ENCODE data around the gene USP53.
A peak's percentile ranks its signal among the peaks of the same experiment; 100 is the strongest.
"Not testable (repeated sequence)": the region's sequence is repeated elsewhere in the genome, so short reads cannot be mapped to it uniquely, and the experiment has no call there.

Gene USP53

DNA sequence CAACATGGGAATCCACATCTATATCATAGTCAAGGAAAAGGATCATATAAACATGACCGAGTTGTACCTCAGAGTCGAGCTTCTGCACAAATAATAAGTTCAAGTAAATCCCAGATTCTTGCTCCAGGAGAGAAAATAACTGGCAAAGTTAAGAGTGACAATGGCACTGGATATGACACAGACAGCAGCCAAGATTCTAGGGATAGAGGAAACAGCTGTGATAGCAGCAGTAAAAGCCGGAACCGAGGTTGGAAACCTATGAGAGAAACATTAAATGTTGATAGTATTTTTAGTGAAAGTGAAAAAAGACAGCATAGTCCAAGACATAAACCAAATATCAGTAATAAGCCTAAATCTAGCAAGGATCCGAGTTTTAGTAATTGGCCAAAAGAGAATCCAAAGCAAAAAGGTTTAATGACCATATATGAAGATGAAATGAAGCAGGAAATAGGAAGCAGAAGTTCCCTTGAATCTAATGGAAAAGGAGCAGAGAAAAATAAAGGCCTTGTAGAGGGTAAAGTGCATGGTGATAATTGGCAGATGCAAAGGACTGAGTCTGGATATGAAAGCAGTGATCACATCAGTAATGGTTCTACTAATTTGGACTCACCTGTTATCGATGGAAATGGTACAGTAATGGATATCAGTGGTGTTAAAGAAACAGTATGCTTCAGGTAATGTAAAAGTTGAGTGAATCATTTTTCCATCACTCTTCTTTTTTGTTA, 59.0 kb downstream of the USP53 start:
- no peak for DNase-seq (ENCODE audit: low spot score)

GRCh38 chr4:119279541-119279940, 67.0 kb downstream of the USP53 start:
- DNase-seq (ENCODE audit: low spot score): not testable (repeated sequence)

DNA sequence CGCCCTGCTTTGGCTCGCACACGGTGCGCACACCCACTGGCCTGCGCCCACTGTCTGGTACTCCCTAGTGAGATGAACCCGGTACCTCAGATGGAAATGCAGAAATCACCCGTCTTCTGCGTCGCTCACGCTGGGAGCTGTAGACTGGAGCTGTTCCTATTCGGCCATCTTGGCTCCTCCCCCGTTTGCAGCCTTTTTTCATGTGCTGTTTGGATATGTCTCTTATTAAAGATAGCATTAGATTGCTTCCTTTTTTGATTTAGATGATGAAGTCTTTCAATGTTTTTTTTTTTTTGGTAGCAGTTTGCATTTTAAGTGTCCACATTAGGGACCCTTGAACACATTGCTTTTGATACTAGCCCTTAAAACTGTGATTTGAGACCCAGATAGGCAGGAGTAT, 67.4 kb downstream of the USP53 start:
- DNase-seq (ENCODE audit: low spot score): not testable (repeated sequence)

- DNase-seq (ENCODE audit: low spot score): no peak
Observed at GRCh38 chr4:119281393-119281792, 68.9 kb downstream of the USP53 start.

DNA sequence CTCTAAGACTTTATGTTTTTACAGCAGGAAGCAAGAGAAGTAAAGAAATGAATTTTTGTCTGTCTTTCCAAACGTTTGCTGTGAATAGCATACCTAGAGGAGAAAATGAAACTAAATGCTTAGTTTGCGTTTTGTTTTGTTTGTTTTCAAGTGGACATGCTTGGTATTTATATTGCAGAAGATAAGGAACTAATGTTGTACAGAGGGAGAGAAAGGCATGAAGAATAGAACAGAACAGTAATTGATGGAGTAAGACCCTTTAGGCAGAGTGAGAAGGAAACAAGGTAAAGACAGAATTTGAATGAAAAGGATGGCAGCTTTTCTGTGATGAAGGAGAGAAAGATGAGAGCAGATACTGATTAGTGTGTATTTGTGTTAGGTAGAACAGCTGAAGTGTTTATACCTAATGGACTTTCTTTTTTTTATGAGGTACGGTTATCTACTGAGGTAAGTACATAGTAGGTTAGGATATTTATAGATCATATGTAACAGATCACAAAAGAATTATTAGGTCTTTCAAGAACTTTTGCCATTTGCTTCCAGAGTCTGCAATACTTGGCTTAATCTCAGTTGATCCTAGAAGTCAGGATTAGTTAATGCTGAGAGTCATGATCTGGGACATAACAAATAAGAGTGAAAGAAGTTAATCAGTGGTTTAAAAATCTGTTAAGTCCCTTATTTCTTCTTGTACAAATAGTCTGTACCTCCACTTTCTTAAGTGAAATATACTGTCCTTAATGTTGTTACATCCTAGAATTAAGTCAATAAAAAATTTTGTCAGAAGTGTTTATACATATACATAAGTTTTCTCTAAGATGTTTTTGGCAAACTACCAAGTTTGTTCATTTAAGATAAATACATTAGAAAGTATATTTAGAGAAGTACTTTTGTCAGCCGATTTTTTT, 72.6 kb downstream of the USP53 start:
- DNase-seq (ENCODE audit: low spot score): no peak

DNA sequence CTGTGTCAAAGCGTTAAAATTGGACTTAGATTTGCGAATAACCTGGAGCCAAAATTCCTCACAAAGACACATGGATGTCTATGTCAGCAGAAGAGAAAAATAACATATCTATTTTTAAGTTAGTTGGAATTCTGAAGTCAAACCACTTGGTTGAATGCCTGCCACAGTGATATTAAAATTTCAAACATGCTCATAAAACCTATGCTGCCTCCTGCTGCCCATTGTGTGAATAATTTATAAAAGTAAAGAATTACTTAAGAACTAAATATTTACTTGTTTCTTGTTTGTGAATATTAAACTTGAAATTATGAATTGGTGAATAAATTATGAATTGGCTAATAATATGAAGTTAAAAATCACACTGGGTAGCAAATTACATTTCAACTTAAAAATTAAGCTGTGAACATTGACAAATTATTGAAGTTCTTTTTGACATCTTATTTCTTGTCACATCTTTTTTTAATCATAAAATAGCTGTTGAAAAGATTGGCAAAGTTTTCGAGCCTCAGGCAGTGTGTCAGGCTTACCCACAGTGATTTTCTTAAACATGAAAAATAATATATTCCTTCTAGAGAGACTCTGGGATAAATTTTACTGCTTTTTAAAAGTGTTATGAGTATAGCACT, 74.0 kb downstream of the USP53 start:
- DNase-seq (ENCODE audit: low spot score): peak; percentile 20

DNA sequence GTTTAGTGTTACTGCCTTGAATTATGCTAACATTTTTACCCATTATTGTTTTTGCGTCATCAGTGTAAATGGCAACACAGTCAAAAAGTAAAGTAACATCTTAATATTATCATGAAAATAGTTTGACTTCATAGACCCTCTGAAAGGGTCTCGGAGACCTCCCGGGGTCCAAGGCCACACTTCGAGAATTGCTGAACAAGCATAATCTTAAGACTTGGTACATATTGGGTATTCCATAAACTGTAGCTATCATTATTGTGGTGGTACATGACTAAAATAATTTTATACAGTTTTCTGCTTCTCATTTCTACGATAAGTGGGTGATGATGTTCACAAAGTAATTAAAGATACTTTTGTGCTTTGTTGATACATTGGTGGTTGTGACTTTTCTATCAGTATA, 76.8 kb downstream of the USP53 start:
- DNase-seq (ENCODE audit: low spot score): no peak

DNA sequence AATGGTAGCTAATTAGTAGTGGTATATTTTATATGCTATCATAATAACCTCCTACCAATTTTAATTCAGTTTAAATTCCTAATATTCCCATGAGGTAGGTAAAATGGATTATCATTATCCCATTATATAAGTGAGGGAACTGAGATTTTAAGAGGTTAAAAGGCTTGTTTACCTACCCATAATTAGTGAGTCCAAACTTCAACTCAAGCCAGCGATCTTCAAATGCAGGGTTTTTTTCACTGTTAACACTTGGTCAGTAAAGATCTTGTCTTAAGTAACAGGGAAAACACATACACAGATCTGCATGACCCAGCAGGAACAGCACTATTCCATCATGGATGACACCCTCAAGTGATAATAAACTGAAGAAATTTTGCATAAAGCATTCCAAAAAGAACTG, 78.1 kb downstream of the USP53 start:
- DNase-seq (ENCODE audit: low spot score): no peak

- DNase-seq (ENCODE audit: low spot score): no peak
Observed at GRCh38 chr4:119296356-119296755, 83.8 kb downstream of the USP53 start.

GRCh38 chr4:119297795-119298194, 85.3 kb downstream of the USP53 start:
- DNase-seq (ENCODE audit: low spot score): no peak

DNA sequence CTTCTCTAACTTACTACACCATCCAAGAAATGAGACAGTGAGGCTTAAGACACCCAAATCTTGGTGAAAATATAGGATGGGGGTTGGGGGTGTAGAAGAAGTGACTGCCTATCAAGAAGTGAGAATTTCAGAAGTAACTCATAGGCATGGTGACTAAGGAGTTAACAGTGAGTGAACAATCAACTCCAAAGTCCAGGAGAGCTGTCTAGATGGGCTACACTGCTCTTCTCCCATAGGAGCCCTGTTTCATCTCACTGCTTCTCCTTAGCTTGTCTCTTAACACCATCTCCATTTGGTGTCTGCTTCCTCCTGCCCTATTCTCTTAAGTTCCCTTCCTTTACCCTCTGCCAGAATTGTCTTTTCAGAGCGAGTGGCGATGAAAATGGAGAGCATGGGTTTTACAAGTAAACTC, 86.8 kb downstream of the USP53 start:
- DNase-seq (ENCODE audit: low spot score): no peak

- DNase-seq (ENCODE audit: low spot score): no peak
Observed at GRCh38 chr4:119299741-119300100, 87.2 kb downstream of the USP53 start.

DNA sequence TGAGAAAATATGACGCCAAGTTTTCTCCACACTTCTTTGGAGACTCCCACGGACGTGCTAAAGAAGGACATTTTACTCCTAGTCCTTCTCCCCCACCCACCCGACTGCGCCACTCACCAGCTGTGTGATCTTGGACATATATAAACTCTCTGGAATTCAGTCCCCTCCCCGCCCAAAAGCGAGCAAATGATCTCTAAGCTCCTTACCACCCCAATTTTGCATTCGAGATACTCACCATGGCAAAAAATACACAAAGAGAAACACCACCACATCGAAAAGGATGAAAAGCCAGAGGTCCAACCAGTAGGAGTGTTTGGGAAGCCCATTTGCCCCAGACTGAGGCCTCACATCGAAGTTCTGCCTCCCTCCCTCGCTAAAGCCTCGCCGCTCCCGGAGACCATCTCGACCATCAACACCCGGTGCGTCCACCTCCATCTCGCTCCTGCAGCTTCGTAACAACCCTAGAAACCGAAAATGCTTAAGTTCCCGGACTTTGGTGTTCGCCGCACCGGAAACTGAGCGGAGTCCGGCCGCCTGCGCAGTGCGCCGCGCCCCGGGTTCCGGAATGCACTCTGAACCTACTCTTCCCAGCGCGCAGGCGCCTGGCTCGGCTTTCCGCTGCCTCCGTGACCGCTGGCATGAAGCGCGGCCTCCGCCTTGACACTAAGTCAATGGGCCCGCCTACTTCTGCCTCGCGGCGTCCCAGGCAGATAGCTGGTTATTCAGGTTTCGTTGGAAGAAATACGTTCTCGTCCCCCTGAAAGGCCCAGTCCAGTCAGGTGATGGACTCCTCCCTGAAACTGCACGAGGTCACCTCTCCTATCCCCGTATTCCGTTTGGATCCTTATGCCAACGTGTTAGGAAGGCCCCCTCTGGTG, 87.8 kb downstream of the USP53 start:
- DNase-seq (ENCODE audit: low spot score): peak; percentile 83

- DNase-seq (ENCODE audit: low spot score): no peak
Observed at GRCh38 chr4:119302073-119302832, 89.7 kb downstream of the USP53 start.

DNA sequence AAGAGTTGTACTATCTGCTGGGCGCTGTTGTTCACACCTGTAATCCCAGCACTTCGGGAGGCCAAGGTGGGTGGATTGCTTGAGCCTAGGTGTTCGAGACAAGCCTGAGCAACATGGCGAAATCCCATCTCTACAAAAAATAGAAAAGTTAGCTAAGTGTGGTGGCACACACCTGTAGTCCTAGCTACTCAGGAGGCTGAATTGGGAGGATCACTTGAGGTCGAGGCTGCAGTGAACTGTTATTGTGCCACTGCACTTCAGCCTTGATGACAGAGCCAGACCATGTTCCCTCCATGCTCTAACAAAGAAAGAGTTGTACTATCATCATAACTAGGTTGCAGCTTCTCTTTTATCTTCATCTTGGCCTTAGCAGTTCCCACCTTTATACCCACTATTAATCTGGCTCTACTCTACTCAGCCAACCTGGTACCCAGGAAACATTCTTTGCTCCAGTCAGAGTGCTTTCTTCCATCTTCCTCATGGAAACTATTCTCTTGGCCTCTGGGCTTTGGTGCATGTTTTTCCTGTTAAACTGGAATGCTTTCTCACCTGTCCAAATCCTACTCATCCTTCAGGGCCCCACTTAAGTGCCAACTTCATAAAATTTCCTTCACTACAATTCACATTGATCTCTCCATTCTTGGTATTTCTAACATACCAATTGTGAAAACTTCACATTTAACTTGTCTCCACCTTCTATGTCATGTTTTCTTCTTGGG, 91.2 kb downstream of the USP53 start:
- DNase-seq (ENCODE audit: low spot score): no peak

DNA sequence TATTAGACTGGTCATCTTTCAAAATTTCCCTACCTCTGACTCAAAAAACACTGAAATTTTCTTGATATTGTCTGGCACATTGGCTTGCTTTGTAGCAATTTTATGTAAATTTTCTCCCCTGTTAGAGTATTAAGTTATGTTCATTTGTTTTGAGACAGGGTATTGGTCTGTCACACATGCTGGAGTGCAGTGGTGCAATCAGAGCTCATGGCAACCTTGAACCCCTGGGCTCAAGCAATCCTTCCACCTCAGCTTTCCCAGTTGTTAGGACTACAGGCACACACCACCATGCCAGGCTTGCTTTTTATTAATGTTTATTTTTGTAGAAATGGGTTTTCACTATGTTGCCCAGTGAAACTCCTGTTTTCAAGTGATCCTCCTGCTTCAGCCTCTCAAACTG, 91.9 kb downstream of the USP53 start:
- no peak for DNase-seq (ENCODE audit: low spot score)

DNA sequence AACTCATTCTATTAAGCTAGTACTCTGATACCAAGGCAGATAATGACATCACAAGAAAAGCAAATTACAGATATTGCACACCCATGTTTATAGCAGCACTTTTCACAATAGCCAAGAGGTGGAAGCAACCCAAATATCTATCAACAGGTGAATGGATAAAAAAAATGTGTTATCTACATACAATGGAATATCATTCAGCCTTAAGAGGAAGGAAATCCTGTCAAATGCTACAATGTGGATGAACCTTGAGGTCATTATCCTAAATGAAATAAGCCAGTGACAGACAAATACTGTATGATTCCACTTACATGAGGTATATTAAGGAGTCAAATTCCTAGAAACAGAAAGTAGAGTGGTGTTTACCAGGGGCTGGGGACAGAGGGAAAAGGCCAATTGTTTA, 95.1 kb downstream of the USP53 start:
- DNase-seq (ENCODE audit: low spot score): no peak

DNA sequence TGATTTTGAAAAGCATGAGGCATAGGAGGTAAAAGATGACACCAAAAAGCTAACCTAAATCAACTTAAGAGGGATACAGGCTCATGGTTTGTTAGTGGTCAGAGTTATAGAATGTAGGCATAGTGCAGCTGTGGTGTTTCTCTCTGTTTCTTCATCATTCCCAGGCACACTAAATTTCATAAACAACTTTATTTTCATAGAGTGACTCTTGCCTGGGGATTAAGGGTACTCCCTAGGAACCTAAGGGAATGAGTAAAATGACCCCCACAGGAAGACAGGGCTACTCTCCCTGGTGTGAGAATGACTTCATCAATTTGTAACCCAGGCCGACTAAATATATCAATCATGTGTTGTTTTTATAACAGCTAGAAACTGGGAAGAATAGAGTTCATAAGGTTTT, 98.3 kb downstream of the USP53 start:
- DNase-seq (ENCODE audit: low spot score): no peak

- no peak for DNase-seq (ENCODE audit: low spot score)
Observed at GRCh38 chr4:119313237-119313636, 100.7 kb downstream of the USP53 start.

- DNase-seq (ENCODE audit: low spot score): no peak
Observed at GRCh38 chr4:119314356-119314755, 101.8 kb downstream of the USP53 start.

GRCh38 chr4:119315036-119315435, 102.5 kb downstream of the USP53 start:
- no peak for DNase-seq (ENCODE audit: low spot score)

Measured in hepatic stellate cell (primary cell).